T-helper 1 cell (primary cell): ENCODE results near the gene RPL12.

Source experiments
- DNase-seq, 5 donors: peaks; one replicate each; pipeline ENCODE4 v3.0.0-alpha.2; 2012 to 2020

RPL12 gene

DNA sequence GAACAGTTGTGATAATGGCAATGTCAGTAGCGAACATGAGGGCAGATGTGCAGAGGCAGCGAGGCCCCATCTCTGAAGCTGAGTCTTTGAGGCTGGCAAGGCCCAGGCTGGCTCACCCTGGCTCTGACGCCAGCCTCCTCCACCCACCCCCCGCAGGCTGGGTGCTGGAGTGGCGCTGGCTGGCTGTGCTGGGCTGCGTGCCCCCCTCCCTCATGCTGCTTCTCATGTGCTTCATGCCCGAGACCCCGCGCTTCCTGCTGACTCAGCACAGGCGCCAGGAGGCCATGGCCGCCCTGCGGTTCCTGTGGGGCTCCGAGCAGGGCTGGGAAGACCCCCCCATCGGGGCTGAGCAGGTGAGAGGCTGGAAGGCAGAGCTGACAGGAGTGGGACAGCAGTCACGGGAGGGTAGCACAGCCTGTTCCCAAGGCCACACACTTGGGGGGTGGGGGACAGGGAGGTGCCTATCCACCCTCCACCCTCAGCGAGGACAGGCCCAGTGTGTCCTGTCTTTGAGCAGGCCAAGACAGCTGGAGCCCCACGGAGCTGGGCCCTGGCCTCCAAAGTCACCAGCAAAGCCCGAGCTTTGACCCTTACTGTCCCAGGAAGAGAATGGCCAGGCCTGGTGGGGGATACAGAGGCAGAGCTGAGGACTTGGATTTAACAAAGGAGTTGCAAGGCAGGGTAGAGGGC lies 48.7 kb downstream of the RPL12 start:
- no peak for DNase-seq

GRCh38 chr9:127399736-127400269 lies 51.4 kb downstream of the RPL12 start:
- no peak for DNase-seq

GRCh38 chr9:127398715-127399400 lies 52.3 kb downstream of the RPL12 start:
- DNase-seq = no peak

DNA sequence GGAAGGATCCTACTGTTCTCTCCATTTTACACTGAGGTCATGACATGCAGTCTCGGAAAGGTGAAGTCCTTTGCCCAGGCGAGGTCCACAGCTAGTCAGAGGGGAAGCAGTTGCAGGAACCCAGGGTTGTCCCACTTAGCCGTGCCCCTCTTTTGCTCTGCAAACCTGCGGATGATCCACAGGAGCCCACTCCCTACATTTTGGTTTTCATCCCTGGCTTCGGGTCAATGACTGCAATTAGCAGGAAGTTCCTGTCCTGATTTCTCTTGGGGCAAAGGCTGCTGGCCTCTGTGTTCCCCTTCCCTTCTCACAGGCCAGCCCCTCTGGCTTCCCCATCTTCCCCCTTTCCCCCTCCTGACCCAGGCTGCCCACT lies 52.9 kb downstream of the RPL12 start:
- DNase-seq = no peak
